D721Med (cell line): ENCODE measurements around the gene MRPS9.

ENCODE experiments used
- DNase-seq: peaks from one replicate; pipeline ENCODE4 v3.0.0; 2011; ENCODE audit warnings: low spot score; ENCODE audit not compliant: insufficient read length
- FAIRE-seq: peaks from 2 replicates; lab custom pipeline; 2011; peaks lifted over from hg19 to GRCh38; lab: Jason Lieb, UNC
- TF ChIP-seq, protein P1 (sequence below): IDR thresholded peaks from 2 replicates; pipeline ENCODE4 v1.5.1; 2012; ENCODE audit warnings: mild to moderate bottlenecking, control low read depth; ENCODE audit not compliant: insufficient read depth; ENCODE audit errors: missing control alignments

The MRPS9 gene

GRCh38 chr2:105039559-105039958 lies 1.7 kb downstream of the MRPS9 start:
- TF ChIP-seq, protein P1, sequence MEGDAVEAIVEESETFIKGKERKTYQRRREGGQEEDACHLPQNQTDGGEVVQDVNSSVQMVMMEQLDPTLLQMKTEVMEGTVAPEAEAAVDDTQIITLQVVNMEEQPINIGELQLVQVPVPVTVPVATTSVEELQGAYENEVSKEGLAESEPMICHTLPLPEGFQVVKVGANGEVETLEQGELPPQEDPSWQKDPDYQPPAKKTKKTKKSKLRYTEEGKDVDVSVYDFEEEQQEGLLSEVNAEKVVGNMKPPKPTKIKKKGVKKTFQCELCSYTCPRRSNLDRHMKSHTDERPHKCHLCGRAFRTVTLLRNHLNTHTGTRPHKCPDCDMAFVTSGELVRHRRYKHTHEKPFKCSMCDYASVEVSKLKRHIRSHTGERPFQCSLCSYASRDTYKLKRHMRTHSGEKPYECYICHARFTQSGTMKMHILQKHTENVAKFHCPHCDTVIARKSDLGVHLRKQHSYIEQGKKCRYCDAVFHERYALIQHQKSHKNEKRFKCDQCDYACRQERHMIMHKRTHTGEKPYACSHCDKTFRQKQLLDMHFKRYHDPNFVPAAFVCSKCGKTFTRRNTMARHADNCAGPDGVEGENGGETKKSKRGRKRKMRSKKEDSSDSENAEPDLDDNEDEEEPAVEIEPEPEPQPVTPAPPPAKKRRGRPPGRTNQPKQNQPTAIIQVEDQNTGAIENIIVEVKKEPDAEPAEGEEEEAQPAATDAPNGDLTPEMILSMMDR, result no peak
- DNase-seq (no peak), FAIRE-seq (no peak)

DNA sequence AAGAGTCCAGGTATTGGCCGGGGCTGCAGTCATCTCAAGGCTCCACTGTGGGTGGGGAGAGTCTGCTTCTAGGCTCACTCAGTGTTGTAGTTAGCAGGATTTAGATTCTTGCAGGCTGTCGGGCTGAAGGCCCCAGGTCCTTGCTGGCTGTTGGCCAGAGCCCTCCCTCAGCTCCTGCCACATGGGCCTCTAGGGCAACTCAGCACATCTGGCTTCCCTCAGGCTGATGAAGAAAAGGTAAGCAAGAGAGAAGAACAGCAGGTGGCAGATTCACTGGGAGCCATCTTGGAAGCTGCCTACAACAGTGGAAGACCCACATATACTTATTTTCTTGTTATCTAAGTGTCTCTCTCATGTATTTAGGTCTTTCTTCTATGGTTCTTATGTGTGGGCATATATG lies 4.3 kb downstream of the MRPS9 start:
- no peak for DNase-seq
- TF ChIP-seq, protein P1, result no peak
- FAIRE-seq, result no peak

- FAIRE-seq, result no peak
These were observed 14.9 kb downstream of the MRPS9 start for GRCh38 chr2:105052773-105053172.

GRCh38 chr2:105055613-105056012 lies 17.7 kb downstream of the MRPS9 start:
- DNase-seq, result no peak
- TF ChIP-seq, protein P1, result no peak
- no peak for FAIRE-seq

More at GRCh38 chr2:105052773-105053172, 14.9 kb downstream of the MRPS9 start:
- TF ChIP-seq, protein P1, result no peak
- no peak for DNase-seq

DNA sequence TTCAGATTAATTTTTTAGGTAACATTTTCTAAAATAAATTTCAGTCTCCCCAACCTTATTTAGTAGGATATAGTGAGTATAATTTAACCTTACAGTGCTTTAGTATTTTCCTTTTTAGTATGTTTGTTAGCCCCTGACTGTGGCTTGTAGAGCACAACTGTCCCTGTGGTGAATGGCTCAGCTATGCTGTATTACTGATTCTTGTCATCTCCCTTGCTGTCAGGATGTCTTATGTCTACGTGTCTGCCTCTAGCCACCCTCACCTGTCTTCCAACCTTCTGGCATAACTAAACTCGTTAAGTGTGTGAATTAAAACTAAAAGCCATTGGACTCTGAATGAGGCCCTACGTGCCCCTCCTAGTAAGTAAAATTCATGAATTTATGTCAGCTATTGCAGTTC lies 18.4 kb downstream of the MRPS9 start:
- TF ChIP-seq, protein P1, result no peak
- DNase-seq (no peak), FAIRE-seq (no peak)

DNA sequence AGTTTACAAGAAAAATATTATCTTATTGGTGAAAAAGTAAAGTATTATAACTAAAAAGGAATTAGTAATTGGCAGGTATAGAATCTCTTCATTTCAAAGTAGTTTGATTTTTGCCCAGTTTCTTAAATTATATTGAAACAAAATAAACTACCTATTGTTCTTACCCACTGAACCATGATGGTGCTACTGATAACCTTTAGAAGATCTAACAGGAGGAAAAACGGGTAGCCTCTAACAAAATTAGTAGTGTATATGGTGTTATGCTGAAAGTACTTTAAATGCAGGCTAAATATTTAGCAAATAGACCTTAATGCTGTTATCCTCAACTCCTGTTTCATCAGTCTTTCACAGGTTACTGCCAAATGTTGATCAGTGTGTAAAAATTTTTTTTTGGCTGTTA lies 19.1 kb downstream of the MRPS9 start:
- DNase-seq (no peak), FAIRE-seq (no peak)
- TF ChIP-seq, protein P1, result no peak

DNA sequence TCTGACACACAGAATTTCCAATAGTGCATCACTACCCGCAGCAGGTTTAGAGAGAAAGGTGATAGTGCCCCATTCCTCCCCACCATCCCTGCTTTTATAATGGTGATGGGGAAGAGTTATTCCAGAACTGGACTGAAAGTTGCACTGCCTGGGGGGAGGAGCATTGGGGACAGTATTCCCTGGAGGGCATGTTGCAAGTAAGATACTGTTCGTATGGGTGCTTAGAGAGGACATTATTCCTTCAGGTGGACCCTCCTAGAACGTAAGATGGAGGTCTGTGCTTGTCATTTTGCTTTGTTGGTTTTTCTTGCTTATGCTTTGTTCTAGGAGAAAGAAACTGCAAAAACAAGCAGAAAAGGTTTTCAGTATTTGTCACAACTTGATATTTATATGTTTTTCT lies 23.7 kb downstream of the MRPS9 start:
- no peak for DNase-seq
- no peak for FAIRE-seq
- TF ChIP-seq, protein P1, result no peak
